Adipose tissue (tissue), 3 donors: Measurements from ENCODE around the gene TNRC6B. TPM values are rescaled to one million over a fixed set of nuclear protein-coding genes. Genes with fewer than 3 reads are reported as not detected.

Experiments used
- H3K27ac ChIP-seq: one replicate; pipeline ENCODE4 v1.5.1; 2013; ENCODE audit warnings: low read depth, low read length
- WGBS, 3 donors: extraction: QIAGEN DNeasy Blood & Tissue Kit; methylation state at CpG; one replicate each; pipeline ENCODE4 v1.1.7; 2013; 5-methylcytosine and 5-hydroxymethylcytosine counted together
- polyA plus RNA-seq, 3 donors: library from polyadenylated mRNA; stranded (reverse); fragments of 200-250 nt; gene quantifications; one replicate each; pipeline ENCODE4 v1.2.3, GENCODE V29; 2013
- donor health status: healthy with polysubstance abuse.
- donor health status: Bipolar disorder and iron deficiency.
- donor health status: healthy.

TNRC6B gene
- polyA plus RNA-seq, 3 donors: 1.7 to 7.2 (median 3.4) TPM

GRCh38 chr22:40258501-40258915 lies 80.8 kb downstream of the TNRC6B start:
- 49 to 63% (median 54%) methylated on average over 2 of the region's 2 CpGs for WGBS, 3 donors
- no peak overlapping the region for H3K27ac ChIP-seq

GRCh38 chr22:40261783-40262182 lies 84.1 kb downstream of the TNRC6B start:
- WGBS, 3 donors: 90 to 96% (median 92%) methylated on average over 21 of the region's 21 CpGs
- no peak overlapping the region for H3K27ac ChIP-seq

- WGBS, 3 donors: 41 to 79% (median 47%) methylated on average over 7 of the region's 7 CpGs
- no peak overlapping the region for H3K27ac ChIP-seq
Measured at GRCh38 chr22:40263191-40263590, 85.5 kb downstream of the TNRC6B start.

- no peak overlapping the region for H3K27ac ChIP-seq
- WGBS, 3 donors: 30 to 82% (median 41%) methylated on average over 4 of the region's 4 CpGs
Measured at GRCh38 chr22:40265783-40266182, 88.1 kb downstream of the TNRC6B start.

GRCh38 chr22:40270031-40270430 lies 92.3 kb downstream of the TNRC6B start:
- 92 to 97% (median 96%) methylated on average over 9 of the region's 9 CpGs for whole genome bisulfite sequencing, 3 donors
- H3K27ac ChIP-seq: no peak overlapping the region

GRCh38 chr22:40270748-40271373 lies 93.1 kb downstream of the TNRC6B start:
- no peak overlapping the region for H3K27ac ChIP-seq
- WGBS, 3 donors: 69 to 74% (median 74%) methylated on average over 5 of the region's 5 CpGs

GRCh38 chr22:40271440-40271839 lies 93.7 kb downstream of the TNRC6B start:
- H3K27ac ChIP-seq: no peak overlapping the region

GRCh38 chr22:40273319-40273718 lies 95.6 kb downstream of the TNRC6B start:
- 73 to 84% (median 82%) methylated on average over 6 of the region's 6 CpGs for WGBS, 3 donors
- H3K27ac ChIP-seq: no peak overlapping the region

More at GRCh38 chr22:40271440-40271839, 93.7 kb downstream of the TNRC6B start:
- 68 to 88% (median 71%) methylated on average over 3 of the region's 3 CpGs for WGBS, 3 donors

GRCh38 chr22:40276996-40277823 lies 99.5 kb downstream of the TNRC6B start:
- WGBS, 3 donors: 50 to 55% (median 52%) methylated on average over 10 of the region's 10 CpGs
- no peak overlapping the region for H3K27ac ChIP-seq

- WGBS, 3 donors: 90 to 95% (median 90%) methylated on average over 4 of the region's 4 CpGs
- no peak overlapping the region for H3K27ac ChIP-seq
Measured at GRCh38 chr22:40279017-40279416, 101.3 kb downstream of the TNRC6B start.

GRCh38 chr22:40281717-40282116 lies 104.0 kb downstream of the TNRC6B start:
- 59 to 91% (median 84%) methylated on average over 2 of the region's 2 CpGs for WGBS, 3 donors
- no peak overlapping the region for H3K27ac ChIP-seq

- no peak overlapping the region for H3K27ac ChIP-seq
- WGBS, 3 donors: 82 to 89% (median 85%) methylated on average over 7 of the region's 7 CpGs
Measured at GRCh38 chr22:40285513-40285912, 107.8 kb downstream of the TNRC6B start.

- 46 to 69% (median 54%) methylated on average over 16 of the region's 16 CpGs for WGBS, 3 donors
Measured at GRCh38 chr22:40289991-40290459, 112.3 kb downstream of the TNRC6B start.

GRCh38 chr22:40290516-40290915 lies 112.8 kb downstream of the TNRC6B start:
- H3K27ac ChIP-seq: no peak overlapping the region

More at GRCh38 chr22:40289991-40290459, 112.3 kb downstream of the TNRC6B start:
- H3K27ac ChIP-seq: no peak overlapping the region

GRCh38 chr22:40294696-40295095 lies 117.0 kb downstream of the TNRC6B start:
- WGBS, 3 donors: 96 to 99% (median 97%) methylated on average over 3 of the region's 3 CpGs

More at GRCh38 chr22:40290516-40290915, 112.8 kb downstream of the TNRC6B start:
- 84 to 91% (median 86%) methylated on average over 7 of the region's 7 CpGs for WGBS, 3 donors

GRCh38 chr22:40300316-40300715 lies 122.6 kb downstream of the TNRC6B start:
- H3K27ac ChIP-seq: no peak overlapping the region

More at GRCh38 chr22:40294696-40295095, 117.0 kb downstream of the TNRC6B start:
- no peak overlapping the region for H3K27ac ChIP-seq

- 91 to 95% (median 92%) methylated on average over 11 of the region's 11 CpGs for WGBS, 3 donors
- no peak overlapping the region for H3K27ac ChIP-seq
Measured at GRCh38 chr22:40300884-40301672, 123.4 kb downstream of the TNRC6B start.

GRCh38 chr22:40302149-40302548 lies 124.4 kb downstream of the TNRC6B start:
- 96 to 98% (median 97%) methylated on average over 11 of the region's 11 CpGs for WGBS, 3 donors
- H3K27ac ChIP-seq: no peak overlapping the region

- no peak overlapping the region for H3K27ac ChIP-seq
Measured at GRCh38 chr22:40305625-40306024, 127.9 kb downstream of the TNRC6B start.

More at GRCh38 chr22:40305625-40306024, 127.9 kb downstream of the TNRC6B start:
- 96 to 98% (median 98%) methylated on average over 5 of the region's 5 CpGs for WGBS, 3 donors
